MCF 10A (cell line): ENCODE results near the gene STN1. TPM values are rescaled to one million over a fixed set of nuclear protein-coding genes. Genes with fewer than 3 reads are reported as not detected.

Source experiments
- BruUV-seq: library from RNA; stranded (reverse); fragments of 400-500 nt; replicated peaks from 2 replicates; lab custom pipeline; 2021; lab: Mats Ljungman, UMichigan
- CTCF ChIA-PET: fragments of 300-600 bp; sonication (Branson Sonifier 250); formaldehyde crosslinking; extraction: SDS; loops from one replicate; lab custom pipeline; 2021; ENCODE audit warnings: antibody characterized with exemption, inconsistent platforms; lab: Yijun Ruan, JAX
- POLR2A ChIA-PET: fragments of 300-600, 350-650 bp; sonication (Branson Sonifier 250); formaldehyde crosslinking; extraction: SDS; loops from one replicate; lab custom pipeline; 2020; ENCODE audit warnings: antibody characterized with exemption, inconsistent platforms; lab: Yijun Ruan, JAX
- DNase-seq: peaks from one replicate; pipeline ENCODE4 v3.0.0-alpha.2; 2018; ENCODE audit not compliant: unreplicated experiment
- H3K27ac Mint-ChIP-seq: one replicate; pipeline ENCODE4 v1.8.0; 2022; ENCODE audit warnings: mild to moderate bottlenecking, low read depth, mixed read lengths; ENCODE audit not compliant: unreplicated experiment
- H3K27me3 Mint-ChIP-seq: one replicate; pipeline ENCODE4 v1.8.0; 2022; ENCODE audit warnings: mixed read lengths; ENCODE audit not compliant: insufficient read depth, unreplicated experiment
- H3K36me3 Mint-ChIP-seq: one replicate; pipeline ENCODE4 v1.8.0; 2022; ENCODE audit warnings: mild to moderate bottlenecking, moderate library complexity, mixed read lengths; ENCODE audit not compliant: insufficient read depth, unreplicated experiment
- H3K4me1 Mint-ChIP-seq: one replicate; pipeline ENCODE4 v1.8.0; 2022; ENCODE audit warnings: mixed read lengths; ENCODE audit not compliant: insufficient read depth, unreplicated experiment
- H3K4me3 Mint-ChIP-seq: one replicate; pipeline ENCODE4 v1.8.0; 2022; ENCODE audit warnings: mild to moderate bottlenecking, moderate library complexity, mixed read lengths; ENCODE audit not compliant: unreplicated experiment
- H3K9me3 Mint-ChIP-seq: one replicate; pipeline ENCODE4 v1.8.0; 2022; ENCODE audit warnings: mixed read lengths; ENCODE audit not compliant: unreplicated experiment
- intact Hi-C: fragments of 100-400 bp; cut with micrococcal nuclease; formaldehyde crosslinking; loops from 2 replicates; pipeline ENCODE4 v1.14.1; 2022
- total RNA-seq: library from RNA; stranded (reverse); gene quantifications from 2 replicates; pipeline ENCODE4 v1.2.3, GENCODE V29; 2022
- TF ChIP-seq, protein P1 (sequence below): fragments of 200-600 bp; IDR thresholded peaks from one replicate; pipeline ENCODE4 v1.8.0; 2022; ENCODE audit warnings: antibody characterized with exemption, mild to moderate bottlenecking; ENCODE audit not compliant: unreplicated experiment

STN1 gene
- total RNA-seq, 1 experiment from 2014 or later = 46.7 TPM

GRCh38 chr10:103933557-103934121 is 15.7 kb upstream of the STN1 start:
- Mint-ChIP-seq H3K27ac (no peak overlapping the region), H3K4me3 (no peak overlapping the region)
- POLR2A ChIA-PET = interaction anchor here (1.2 to 1.5 kb wide), 2 partner anchors 8 to 16 kb away, joined by 3 to 4 read pairs; partner anchors contain the start of gene STN1

DNA sequence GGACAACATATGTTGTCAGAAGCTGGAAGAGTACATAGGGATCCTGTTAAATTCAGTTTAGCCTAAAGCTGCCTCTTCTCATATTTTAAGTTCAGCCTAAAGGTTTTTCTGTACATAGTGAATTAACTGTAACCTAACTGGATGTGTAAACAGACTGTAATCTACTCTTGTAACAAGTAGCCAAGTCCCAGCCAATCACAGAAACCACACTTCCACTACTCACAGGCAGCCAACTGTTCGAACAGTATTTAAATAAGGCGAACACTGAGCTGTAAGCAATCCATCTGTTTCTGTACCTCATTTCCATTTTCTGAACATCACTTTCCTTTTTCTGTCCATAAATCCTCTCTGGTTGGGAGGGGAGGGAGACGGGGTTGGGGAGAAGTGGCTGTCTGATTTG is 15.0 kb upstream of the STN1 start:
- H3K4me3 Mint-ChIP-seq = no peak overlapping the region
- intact Hi-C loops = no loop called here
- ChIA-PET POLR2A (interaction anchor here (1.2 to 1.5 kb wide), 2 partner anchors 8 to 15 kb away, joined by 3 to 4 read pairs; partner anchors contain the start of gene STN1), CTCF (interaction anchor here (1.2 kb wide), 1 partner anchor 9 kb away, joined by 5 read pairs; no protein-coding TSS in a partner anchor)
- no peaks in the 10 kb centered on the region for H3K36me3 Mint-ChIP-seq
- H3K4me1 Mint-ChIP-seq = no peaks in the 10 kb centered on the region
- H3K27ac Mint-ChIP-seq = no peak overlapping the region
- TF ChIP-seq, protein P1, sequence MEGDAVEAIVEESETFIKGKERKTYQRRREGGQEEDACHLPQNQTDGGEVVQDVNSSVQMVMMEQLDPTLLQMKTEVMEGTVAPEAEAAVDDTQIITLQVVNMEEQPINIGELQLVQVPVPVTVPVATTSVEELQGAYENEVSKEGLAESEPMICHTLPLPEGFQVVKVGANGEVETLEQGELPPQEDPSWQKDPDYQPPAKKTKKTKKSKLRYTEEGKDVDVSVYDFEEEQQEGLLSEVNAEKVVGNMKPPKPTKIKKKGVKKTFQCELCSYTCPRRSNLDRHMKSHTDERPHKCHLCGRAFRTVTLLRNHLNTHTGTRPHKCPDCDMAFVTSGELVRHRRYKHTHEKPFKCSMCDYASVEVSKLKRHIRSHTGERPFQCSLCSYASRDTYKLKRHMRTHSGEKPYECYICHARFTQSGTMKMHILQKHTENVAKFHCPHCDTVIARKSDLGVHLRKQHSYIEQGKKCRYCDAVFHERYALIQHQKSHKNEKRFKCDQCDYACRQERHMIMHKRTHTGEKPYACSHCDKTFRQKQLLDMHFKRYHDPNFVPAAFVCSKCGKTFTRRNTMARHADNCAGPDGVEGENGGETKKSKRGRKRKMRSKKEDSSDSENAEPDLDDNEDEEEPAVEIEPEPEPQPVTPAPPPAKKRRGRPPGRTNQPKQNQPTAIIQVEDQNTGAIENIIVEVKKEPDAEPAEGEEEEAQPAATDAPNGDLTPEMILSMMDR = no peak
- no peaks in the 10 kb centered on the region for H3K27me3 Mint-ChIP-seq
- DNase-seq = no peak
- BruUV-seq = no TSS peak
- H3K9me3 Mint-ChIP-seq = no peaks in the 10 kb centered on the region

More at GRCh38 chr10:103933557-103934121, 15.7 kb upstream of the STN1 start:
- TF ChIP-seq, protein P1 = no peak
- no peak for DNase-seq
- no peaks in the 10 kb centered on the region for H3K27me3 Mint-ChIP-seq
- H3K9me3 Mint-ChIP-seq = no peaks in the 10 kb centered on the region
- no peaks in the 10 kb centered on the region for H3K36me3 Mint-ChIP-seq
- no TSS peak for BruUV-seq
- CTCF ChIA-PET = interaction anchor here (1.2 kb wide), 1 partner anchor 9 kb away, joined by 5 read pairs; no protein-coding TSS in a partner anchor
- intact Hi-C loops = no loop called here
- no peaks in the 10 kb centered on the region for H3K4me1 Mint-ChIP-seq

GRCh38 chr10:103932271-103932670 is 14.3 kb upstream of the STN1 start:
- H3K36me3 Mint-ChIP-seq = no peaks in the 10 kb centered on the region
- no TSS peak for BruUV-seq
- CTCF ChIA-PET = interaction anchor here (1.2 kb wide), 1 partner anchor 8 kb away, joined by 5 read pairs; no protein-coding TSS in a partner anchor
- TF ChIP-seq, protein P1 = no peak
- H3K27me3 Mint-ChIP-seq = no peaks in the 10 kb centered on the region
- no peaks in the 10 kb centered on the region for H3K9me3 Mint-ChIP-seq
- H3K4me3 Mint-ChIP-seq = no peak overlapping the region
- no peak overlapping the region for H3K27ac Mint-ChIP-seq
- H3K4me1 Mint-ChIP-seq = no peaks in the 10 kb centered on the region
- intact Hi-C loops = no loop called here
- POLR2A ChIA-PET = interaction anchor here (1.2 to 1.5 kb wide), 3 partner anchors 9 to 24 kb away, joined by 3 to 6 read pairs (median 4); partner anchors contain the start of gene STN1
- DNase-seq = no peak

- H3K36me3 Mint-ChIP-seq = no peaks in the 10 kb centered on the region
- no peak overlapping the region for H3K4me3 Mint-ChIP-seq
- no peak overlapping the region for H3K27ac Mint-ChIP-seq
- H3K4me1 Mint-ChIP-seq = no peaks in the 10 kb centered on the region
- intact Hi-C loops = no loop called here
- TF ChIP-seq, protein P1 = no peak
- ChIA-PET POLR2A (interaction anchor here (1.3 to 1.5 kb wide), 2 partner anchors 14 to 23 kb away, joined by 6 to 8 read pairs; no protein-coding TSS in a partner anchor), CTCF (interaction anchor here (0.6 to 0.7 kb wide), 2 partner anchors 39 to 60 kb away, joined by 3 to 4 read pairs; no protein-coding TSS in a partner anchor)
- H3K9me3 Mint-ChIP-seq = no peaks in the 10 kb centered on the region
- no peak for DNase-seq
- H3K27me3 Mint-ChIP-seq = no peaks in the 10 kb centered on the region
- BruUV-seq = no TSS peak
Measured at GRCh38 chr10:103931603-103932002, 13.6 kb upstream of the STN1 start.
